ENCODE results near the gene TOMM70.

- no peak for TF ChIP-seq POLR2A (IDR thresholded peaks at IDR 0.05; ENCODE audit: low read length)
- TF ChIP-seq GATA1 (IDR thresholded peaks at IDR 0.05; ENCODE audit: low read depth, low read length): no peak
Measured at GRCh38 chr3:100354850-100355249, 46.0 kb downstream of the TOMM70 start.

Measured in erythroblast (primary cell).